GM12878 (cell line): ENCODE data around the gene DEK. TPM values are rescaled to one million over a fixed set of nuclear protein-coding genes. Genes with fewer than 3 reads are reported as not detected.

Experiments used
- ATAC-seq: fragments of 200-7000 bp; cut with Tn5 transposase; 3 replicates; pipeline ENCODE4 v1.9.1; 2020; ENCODE audit warnings: mild to moderate bottlenecking, moderate library complexity
- BruUV-seq: library from RNA; stranded (reverse); fragments of 400-500 nt; replicated peaks from 2 replicates; lab custom pipeline; 2021; lab: Mats Ljungman, UMichigan
- CTCF ChIA-PET: fragments of 300-600 bp; sonication (Branson Sonifier 250); formaldehyde crosslinking; extraction: SDS; loops from one replicate; lab custom pipeline; 2021; ENCODE audit warnings: inconsistent platforms; lab: Yijun Ruan, JAX
- POLR2A ChIA-PET: fragments of 350-600 bp; formaldehyde crosslinking; extraction: SDS; loops from one replicate; lab custom pipeline; 2021; ENCODE audit warnings: inconsistent platforms; lab: Charles Lee
- RAD21 ChIA-PET: fragments of 300-600 bp; sonication (Branson Sonifier 250); formaldehyde crosslinking; loops from one replicate; lab custom pipeline; 2023; ENCODE audit warnings: antibody characterized with exemption; ENCODE audit not compliant: unreplicated experiment; lab: Charles Lee
- SMC1A ChIA-PET: fragments of 300-600 bp; sonication (Branson Sonifier 250); formaldehyde crosslinking; loops from one replicate; lab custom pipeline; 2023; ENCODE audit not compliant: unreplicated experiment, uncharacterized antibody; lab: Charles Lee
- DNase-seq: peaks from one replicate; pipeline ENCODE4 v3.0.0-alpha.2; 2011; ENCODE audit warnings: low read depth, low spot score
- FAIRE-seq: peaks from 3 replicates; lab custom pipeline; 2011; peaks lifted over from hg19 to GRCh38; lab: Jason Lieb, UNC
- H2AFZ ChIP-seq: 2 replicates; pipeline ENCODE4 v1.6.0; 2011; ENCODE audit warnings: low read depth, low read length, control low read depth; ENCODE audit not compliant: control insufficient read depth
- H3K27ac ChIP-seq: 2 replicates; pipeline ENCODE4 v1.5.1; 2011; ENCODE audit warnings: control low read depth; ENCODE audit not compliant: control insufficient read depth, insufficient read depth
- H3K27me3 ChIP-seq, 2 experiments: replicated peaks in 1 of 2; 2 replicates each; pipeline versions ENCODE4 v1.6.0 to v1.6.1; 2011; ENCODE audit warnings: low read length in 1 of 2; ENCODE audit not compliant: control insufficient read depth in 2 of 2, insufficient read depth in 2 of 2
- H3K36me3 ChIP-seq, 2 experiments: 2 replicates each; pipeline ENCODE4 v1.5.1; 2011; ENCODE audit warnings: low read length in 1 of 2; ENCODE audit not compliant: control insufficient read depth in 2 of 2, insufficient read depth in 2 of 2
- H3K4me1 ChIP-seq: 2 replicates; pipeline ENCODE4 v1.6.1; 2011; ENCODE audit warnings: mild to moderate bottlenecking, low read length, moderate library complexity, mixed read lengths; ENCODE audit not compliant: control insufficient read depth, insufficient read depth
- H3K4me2 ChIP-seq: 2 replicates; pipeline ENCODE4 v1.6.0; 2011; ENCODE audit warnings: control low read depth; ENCODE audit not compliant: control insufficient read depth, insufficient read depth
- H3K4me3 ChIP-seq: fragments of 200-600 bp; sonication (generic); 2 replicates; pipeline ENCODE4 v1.5.1; 2016
- H3K79me2 ChIP-seq: 2 replicates; pipeline ENCODE4 v1.6.0; 2011; ENCODE audit warnings: low read length; ENCODE audit not compliant: control insufficient read depth, insufficient read depth
- H3K9ac ChIP-seq: 2 replicates; pipeline ENCODE4 v1.8.0; 2011; ENCODE audit warnings: low read length, control low read depth, mixed read lengths; ENCODE audit not compliant: control insufficient read depth, insufficient read depth
- H3K9me3 ChIP-seq: replicated peaks from 3 replicates; pipeline ENCODE4 v1.5.1; 2011; ENCODE audit warnings: mild to moderate bottlenecking, low read length; ENCODE audit not compliant: control insufficient read depth, insufficient read depth
- H4K20me1 ChIP-seq: 2 replicates; pipeline ENCODE4 v1.6.0; 2011; ENCODE audit not compliant: control insufficient read depth, insufficient read depth
- ASH2L ChIP-seq: fragments of 300-600, 200-600 bp; sonication (generic); IDR thresholded peaks from 2 replicates; pipeline ENCODE4 v1.6.1; 2017; ENCODE audit warnings: low read depth, mild to moderate bottlenecking, borderline replicate concordance
- BHLHE40 ChIP-seq, 2 experiments: fragments of 450-650 bp in 1 of 2; IDR thresholded peaks; 2 replicates each; pipeline ENCODE4 v1.6.1; 2011 to 2017; ENCODE audit warnings: low read depth in 2 of 2, borderline replicate concordance in 1 of 2, improper control_type of control experiment in 1 of 2, low read length in 1 of 2, mild to moderate bottlenecking in 1 of 2
- CBFB ChIP-seq: IDR thresholded peaks from 2 replicates; pipeline ENCODE4 v1.6.1; 2016; ENCODE audit warnings: antibody characterized with exemption, low read depth
- ELK1 ChIP-seq: IDR thresholded peaks from 2 replicates; pipeline ENCODE4 v1.6.1; 2012; ENCODE audit warnings: low read depth, low read length, improper control_type of control experiment
- ESRRA ChIP-seq: IDR thresholded peaks from 2 replicates; pipeline ENCODE4 v1.6.1; 2012; ENCODE audit warnings: mild to moderate bottlenecking, low read length, improper control_type of control experiment
- HDAC6 ChIP-seq: fragments of 200-600 bp; sonication (generic); IDR thresholded peaks from one replicate; pipeline ENCODE4 v1.8.0; 2017; ENCODE audit warnings: antibody characterized with exemption; ENCODE audit not compliant: unreplicated experiment
- IKZF1 ChIP-seq: fragments of 450-650 bp; conservative IDR thresholded peaks from 2 replicates; pipeline ENCODE4 v1.6.1; 2017; ENCODE audit warnings: antibody characterized with exemption, mild to moderate bottlenecking
- LARP7 ChIP-seq: fragments of 450-650 bp; IDR thresholded peaks from 2 replicates; pipeline ENCODE4 v1.6.1; 2017; ENCODE audit warnings: mild to moderate bottlenecking
- MEF2B ChIP-seq: fragments of 450-650 bp; IDR thresholded peaks from 2 replicates; pipeline ENCODE4 v1.6.1; 2018; ENCODE audit warnings: mild to moderate bottlenecking, moderate library complexity; ENCODE audit not compliant: partially characterized antibody, poor library complexity, severe bottlenecking
- NFYB ChIP-seq: IDR thresholded peaks from 2 replicates; pipeline ENCODE4 v1.6.1; 2011; ENCODE audit warnings: low read depth, mild to moderate bottlenecking, low read length, improper control_type of control experiment, moderate library complexity; ENCODE audit not compliant: insufficient read depth
- NRF1 ChIP-seq: conservative IDR thresholded peaks from 2 replicates; pipeline ENCODE4 v1.6.1; 2011; ENCODE audit warnings: mild to moderate bottlenecking, low read depth, low read length, improper control_type of control experiment
- PBX3 ChIP-seq: IDR thresholded peaks from 2 replicates; pipeline ENCODE4 v1.6.1; 2011; ENCODE audit warnings: mild to moderate bottlenecking, low read depth, low read length, moderate library complexity; ENCODE audit not compliant: insufficient replicate concordance
- PKNOX1 ChIP-seq: fragments of 450-650 bp; IDR thresholded peaks from 2 replicates; pipeline ENCODE4 v1.6.1; 2016; ENCODE audit warnings: mild to moderate bottlenecking
- RELA ChIP-seq: fragments of 450-650 bp; IDR thresholded peaks from 2 replicates; pipeline ENCODE4 v1.8.0; 2014; ENCODE audit warnings: borderline replicate concordance; ENCODE audit not compliant: partially characterized antibody
- RFX5 ChIP-seq: IDR thresholded peaks from 2 replicates; pipeline ENCODE4 v1.6.1; 2011; ENCODE audit warnings: low read depth, low read length, improper control_type of control experiment
- STAT3 ChIP-seq: IDR thresholded peaks from 2 replicates; pipeline ENCODE4 v1.6.1; 2011; ENCODE audit warnings: low read depth, low read length, improper control_type of control experiment
- TCF12 ChIP-seq: IDR thresholded peaks from 2 replicates; pipeline ENCODE4 v1.6.1; 2011; ENCODE audit warnings: low read depth, mild to moderate bottlenecking, low read length
- ZSCAN29 ChIP-seq: fragments of 450-650 bp; IDR thresholded peaks from 2 replicates; pipeline ENCODE4 v1.6.1; 2017; ENCODE audit warnings: mild to moderate bottlenecking, moderate library complexity
- WGBS: methylation state at CpG from one replicate; pipeline ENCODE4 v1.1.6; 2016; ENCODE audit warnings: low lambda C conversion rate; ENCODE audit not compliant: insufficient replicate concordance, insufficient coverage; ENCODE audit errors: missing lambda C conversion rate; 5-methylcytosine and 5-hydroxymethylcytosine counted together
- in situ Hi-C: fragments of 300-500 bp; cut with MboI; formaldehyde crosslinking; loops from 9 replicates; pipeline ENCODE4 v1.14.3; 2018; ENCODE audit warnings: mixed read lengths
- intact Hi-C: fragments of 100-400 bp; cut with micrococcal nuclease; formaldehyde crosslinking; loops from one replicate; pipeline ENCODE4 v1.14.2; 2022; ENCODE audit not compliant: unreplicated experiment
- polyA plus RNA-seq, 11 experiments: library from polyadenylated mRNA; depleted of rRNA in 4 of 11; unstranded in 6 of 11; stranded (reverse) in 5 of 11; fragments of >200 nt; fragmentation: Nextera tagmentation in 4 of 11; fragmentation: Illumina TruSeq in 1 of 11; extraction: Ambion mirVana in 4 of 11; extraction: Trizol in 1 of 11; gene quantifications; 1 replicate in 1 of 11; 2 replicates in 10 of 11; pipeline versions ENCODE4 v1.2.1 to v1.2.3, GENCODE V29; 2011 to 2016; ENCODE audit warnings: inconsistent platforms in 2 of 11, missing spikeins in 2 of 11, low read depth in 1 of 11
- total RNA-seq, 4 experiments: library from RNA; depleted of rRNA in 3 of 4; stranded (reverse); fragments of >200 nt in 3 of 4; fragmentation: Illumina TruSeq in 1 of 4; extraction: Trizol in 1 of 4; gene quantifications; 2 replicates each; pipeline versions ENCODE4 v1.2.1 to v1.2.3, GENCODE V29; 2013 to 2021
- TF ChIP-seq, protein P1 (sequence below): fragments of 450-650 bp; IDR thresholded peaks from 2 replicates; pipeline ENCODE4 v1.6.1; 2017; ENCODE audit warnings: mild to moderate bottlenecking

DEK gene
- total and polyA plus RNA-seq, 10 of the 15 experiments (the other 5 are each of a cell fraction or from before 2014, with no cell fraction given) = 111 to 346 (median 196) TPM

DNA sequence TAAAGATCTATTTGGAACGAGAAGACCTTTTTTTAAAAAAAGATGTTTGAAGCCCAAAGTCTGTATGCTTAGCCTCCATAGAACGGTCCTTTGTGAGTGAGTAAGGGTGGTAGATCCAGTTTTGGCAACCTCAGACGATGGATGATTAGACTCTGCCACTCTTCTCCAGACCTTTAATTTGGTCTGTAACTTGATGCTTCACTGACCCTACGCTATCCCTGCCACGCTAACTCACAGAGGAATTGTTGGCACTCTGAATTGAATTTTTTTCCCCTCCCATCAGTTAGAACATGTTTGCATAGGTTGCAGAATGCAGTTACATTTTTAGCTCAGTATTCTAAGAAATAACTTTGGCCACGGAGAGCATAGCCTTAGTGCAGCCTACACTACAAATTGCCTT is 15.8 kb upstream of the DEK start:
- POLR2A ChIA-PET = no interaction called here
- ATAC-seq (no peak), DNase-seq (no peak), FAIRE-seq (no peak)
- H3K9me3 ChIP-seq = no peaks in the 10 kb centered on the region
- BruUV-seq = no TSS peak
- H3K27me3 ChIP-seq = peaks cover 1 to 7% of the 10 kb centered on the region in 2 experiments; a peak in 3 of 4 replicates
- RAD21 ChIA-PET = no interaction called here
- CTCF ChIA-PET = no interaction called here
- H3K4me2 ChIP-seq = no peak overlapping the region
- no peak overlapping the region for H2AFZ ChIP-seq
- WGBS = 4% methylated on average over 6 of the region's 6 CpGs
- H4K20me1 ChIP-seq = no peaks in the 10 kb centered on the region
- intact Hi-C loops = no loop called here
- SMC1A ChIA-PET = interaction anchor here (1.1 kb wide), 1 partner anchor 24 kb away, joined by 3 read pairs; no protein-coding TSS in a partner anchor
- no peaks in the 10 kb centered on the region for H3K4me1 ChIP-seq
- no peak overlapping the region for H3K4me3 ChIP-seq
- no peaks in the 10 kb centered on the region for H3K79me2 ChIP-seq
- in situ Hi-C loops = no loop called here
- no peak overlapping the region for H3K27ac ChIP-seq
- H3K36me3 ChIP-seq = no peaks in the 10 kb centered on the region
- no peak overlapping the region for H3K9ac ChIP-seq
- TF ChIP-seq RELA (no peak), TCF12 (no peak), PBX3 (no peak), ASH2L (no peak), ZSCAN29 (no peak), NFYB (no peak), ESRRA (no peak), RFX5 (no peak), CBFB (no peak), PKNOX1 (no peak), ELK1 (no peak), IKZF1 (no peak), STAT3 (no peak), NRF1 (no peak), HDAC6 (no peak), MEF2B (no peak), BHLHE40 (IDR thresholded peaks at IDR 0.05; ENCODE audit: borderline replicate concordance in 1 of 2, low read depth in 2 of 2, low read length in 1 of 2) (no peak), LARP7 (no peak)
- TF ChIP-seq, protein P1, sequence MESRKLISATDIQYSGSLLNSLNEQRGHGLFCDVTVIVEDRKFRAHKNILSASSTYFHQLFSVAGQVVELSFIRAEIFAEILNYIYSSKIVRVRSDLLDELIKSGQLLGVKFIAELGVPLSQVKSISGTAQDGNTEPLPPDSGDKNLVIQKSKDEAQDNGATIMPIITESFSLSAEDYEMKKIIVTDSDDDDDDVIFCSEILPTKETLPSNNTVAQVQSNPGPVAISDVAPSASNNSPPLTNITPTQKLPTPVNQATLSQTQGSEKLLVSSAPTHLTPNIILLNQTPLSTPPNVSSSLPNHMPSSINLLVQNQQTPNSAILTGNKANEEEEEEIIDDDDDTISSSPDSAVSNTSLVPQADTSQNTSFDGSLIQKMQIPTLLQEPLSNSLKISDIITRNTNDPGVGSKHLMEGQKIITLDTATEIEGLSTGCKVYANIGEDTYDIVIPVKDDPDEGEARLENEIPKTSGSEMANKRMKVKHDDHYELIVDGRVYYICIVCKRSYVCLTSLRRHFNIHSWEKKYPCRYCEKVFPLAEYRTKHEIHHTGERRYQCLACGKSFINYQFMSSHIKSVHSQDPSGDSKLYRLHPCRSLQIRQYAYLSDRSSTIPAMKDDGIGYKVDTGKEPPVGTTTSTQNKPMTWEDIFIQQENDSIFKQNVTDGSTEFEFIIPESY = no peak
